ENCODE data around the gene SIAH3.

- no peak for TF ChIP-seq MAX (IDR thresholded peaks at IDR 0.05)
- TF ChIP-seq EGR1 (IDR thresholded peaks at IDR 0.05): no peak
- TF ChIP-seq TAF1 (IDR thresholded peaks at IDR 0.05; ENCODE audit: low read depth): no peak
- no peak for TF ChIP-seq REST (IDR thresholded peaks at IDR 0.05; ENCODE audit: low read depth)
- no peak for TF ChIP-seq TCF12 (IDR thresholded peaks at IDR 0.05; ENCODE audit: low read depth)
- TF ChIP-seq TEAD4 (IDR thresholded peaks at IDR 0.05): no peak
- TF ChIP-seq RAD21 (IDR thresholded peaks at IDR 0.05; ENCODE audit: low read depth): no peak
- TF ChIP-seq USF1 (IDR thresholded peaks at IDR 0.05): no peak
- TF ChIP-seq EP300 (IDR thresholded peaks at IDR 0.05; ENCODE audit: borderline replicate concordance): no peak
- no peak for TF ChIP-seq CREB1 (IDR thresholded peaks at IDR 0.05; ENCODE audit: low read depth)
Measured at GRCh38 chr13:45863709-45864590, 12.4 kb upstream of the SIAH3 start.
